Esophagus squamous epithelium (tissue), 4 donors: ENCODE data around the gene LDAH.

Source experiments
- POLR2A ChIP-seq, 4 donors: fragments of 450-650 bp; IDR thresholded peaks; one replicate each; pipeline ENCODE4 v1.6.1; 2017; ENCODE audit warnings: antibody characterized with exemption in 4 of 4, mild to moderate bottlenecking in 4 of 4, moderate library complexity in 3 of 4
- TF ChIP-seq, protein P1 (sequence below), 6 experiments: fragments of 450-650 bp in 4 of 6; fragments of 200-600 bp in 2 of 6; sonication (generic) in 2 of 6; IDR thresholded peaks; one replicate each; pipeline ENCODE4 v1.5.1; 2016 to 2019; ENCODE audit warnings: antibody characterized with exemption in 6 of 6, mild to moderate bottlenecking in 4 of 6, moderate library complexity in 4 of 6

GRCh38 chr2:20706786-20707185, 116.1 kb downstream of the LDAH start:
- TF ChIP-seq, protein P1, sequence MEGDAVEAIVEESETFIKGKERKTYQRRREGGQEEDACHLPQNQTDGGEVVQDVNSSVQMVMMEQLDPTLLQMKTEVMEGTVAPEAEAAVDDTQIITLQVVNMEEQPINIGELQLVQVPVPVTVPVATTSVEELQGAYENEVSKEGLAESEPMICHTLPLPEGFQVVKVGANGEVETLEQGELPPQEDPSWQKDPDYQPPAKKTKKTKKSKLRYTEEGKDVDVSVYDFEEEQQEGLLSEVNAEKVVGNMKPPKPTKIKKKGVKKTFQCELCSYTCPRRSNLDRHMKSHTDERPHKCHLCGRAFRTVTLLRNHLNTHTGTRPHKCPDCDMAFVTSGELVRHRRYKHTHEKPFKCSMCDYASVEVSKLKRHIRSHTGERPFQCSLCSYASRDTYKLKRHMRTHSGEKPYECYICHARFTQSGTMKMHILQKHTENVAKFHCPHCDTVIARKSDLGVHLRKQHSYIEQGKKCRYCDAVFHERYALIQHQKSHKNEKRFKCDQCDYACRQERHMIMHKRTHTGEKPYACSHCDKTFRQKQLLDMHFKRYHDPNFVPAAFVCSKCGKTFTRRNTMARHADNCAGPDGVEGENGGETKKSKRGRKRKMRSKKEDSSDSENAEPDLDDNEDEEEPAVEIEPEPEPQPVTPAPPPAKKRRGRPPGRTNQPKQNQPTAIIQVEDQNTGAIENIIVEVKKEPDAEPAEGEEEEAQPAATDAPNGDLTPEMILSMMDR (IDR thresholded peaks at IDR 0.05): no peak
- TF ChIP-seq POLR2A (IDR thresholded peaks at IDR 0.05): no peak
